GM12891 (cell line): ENCODE results near the gene FUZ.

ENCODE experiments used
- DNase-seq: peaks from one replicate; pipeline ENCODE4 v3.0.0; 2011; ENCODE audit warnings: low spot score; ENCODE audit not compliant: insufficient read length
- FAIRE-seq: peaks from 2 replicates; lab custom pipeline; 2011; peaks lifted over from hg19 to GRCh38; lab: Jason Lieb, UNC
- PAX5 ChIP-seq: IDR thresholded peaks from 2 replicates; pipeline ENCODE4 v1.6.1; 2011; ENCODE audit warnings: low read length, moderate library complexity, mild to moderate bottlenecking; ENCODE audit not compliant: insufficient read depth, severe bottlenecking
- POLR2A ChIP-seq: IDR thresholded peaks from 2 replicates; pipeline ENCODE4 v1.6.1; 2011; ENCODE audit warnings: low read depth, low read length, control low read depth
- POLR2AphosphoS5 ChIP-seq: IDR thresholded peaks from 2 replicates; pipeline ENCODE4 v1.6.1; 2011; ENCODE audit warnings: low read depth, low read length, control low read depth
- POU2F2 ChIP-seq: IDR thresholded peaks from 2 replicates; pipeline ENCODE4 v1.6.1; 2011; ENCODE audit warnings: low read depth, mild to moderate bottlenecking, control low read depth, low read length, moderate library complexity
- SPI1 ChIP-seq: IDR thresholded peaks from 2 replicates; pipeline ENCODE4 v1.6.1; 2011; ENCODE audit warnings: low read depth, low read length, control low read depth
- TAF1 ChIP-seq: IDR thresholded peaks from 2 replicates; pipeline ENCODE4 v1.6.1; 2011; ENCODE audit warnings: low read depth, low read length, control low read depth

Gene FUZ

GRCh38 chr19:49799798-49800376 lies 13.2 kb downstream of the FUZ start:
- TF ChIP-seq TAF1, result no peak
- TF ChIP-seq POLR2A, result no peak
- no peak for TF ChIP-seq POU2F2
- no peak for TF ChIP-seq SPI1
- no peak for TF ChIP-seq POLR2AphosphoS5
- TF ChIP-seq PAX5, result no peak
- no peak for DNase-seq
- FAIRE-seq, result no peak

GRCh38 chr19:49799271-49799797 lies 13.8 kb downstream of the FUZ start:
- DNase-seq (no peak), FAIRE-seq (no peak)
- TF ChIP-seq POU2F2, result no peak
- TF ChIP-seq PAX5, result no peak
- no peak for TF ChIP-seq TAF1
- no peak for TF ChIP-seq POLR2A
- TF ChIP-seq POLR2AphosphoS5, result no peak
- TF ChIP-seq SPI1, result no peak

GRCh38 chr19:49798574-49798973 lies 14.5 kb downstream of the FUZ start:
- no peak for FAIRE-seq
- DNase-seq, result no peak
- TF ChIP-seq PAX5 (no peak), TAF1 (no peak)

- DNase-seq (no peak), FAIRE-seq (no peak)
- TF ChIP-seq POLR2A, result no peak
Observed at GRCh38 chr19:49795615-49796014, 17.5 kb downstream of the FUZ start.

- FAIRE-seq (no peak), DNase-seq (no peak)
- TF ChIP-seq POU2F2 (no peak), PAX5 (no peak), TAF1 (no peak), POLR2A (no peak), SPI1 (no peak), POLR2AphosphoS5 (no peak)
Observed at GRCh38 chr19:49793561-49793840, 19.6 kb downstream of the FUZ start.

GRCh38 chr19:49792829-49793560 lies 20.1 kb downstream of the FUZ start:
- TF ChIP-seq SPI1, result no peak
- no peak for TF ChIP-seq PAX5
- no peak for TF ChIP-seq POLR2AphosphoS5
- TF ChIP-seq POU2F2, result no peak
- no peak for TF ChIP-seq TAF1
- TF ChIP-seq POLR2A, result no peak
- no peak for FAIRE-seq

GRCh38 chr19:49791776-49792445 lies 21.2 kb downstream of the FUZ start:
- FAIRE-seq (no peak), DNase-seq (no peak)
- TF ChIP-seq SPI1, result no peak
- no peak for TF ChIP-seq TAF1
- no peak for TF ChIP-seq POU2F2
- no peak for TF ChIP-seq PAX5
- no peak for TF ChIP-seq POLR2AphosphoS5
- no peak for TF ChIP-seq POLR2A

More at GRCh38 chr19:49792829-49793560, 20.1 kb downstream of the FUZ start:
- DNase-seq, result no peak

- FAIRE-seq (no peak), DNase-seq (no peak)
- no peak for TF ChIP-seq SPI1
- TF ChIP-seq POLR2A, result no peak
- no peak for TF ChIP-seq POLR2AphosphoS5
- TF ChIP-seq TAF1, result no peak
- TF ChIP-seq PAX5, result no peak
Observed at GRCh38 chr19:49790866-49791265, 22.2 kb downstream of the FUZ start.

GRCh38 chr19:49788857-49789256 lies 24.2 kb downstream of the FUZ start:
- FAIRE-seq, result no peak
- no peak for DNase-seq
- no peak for TF ChIP-seq PAX5

- DNase-seq (no peak), FAIRE-seq (no peak)
- TF ChIP-seq SPI1, result no peak
- no peak for TF ChIP-seq POU2F2
- TF ChIP-seq PAX5, result no peak
- no peak for TF ChIP-seq POLR2AphosphoS5
- no peak for TF ChIP-seq TAF1
- no peak for TF ChIP-seq POLR2A
Observed at GRCh38 chr19:49787746-49788145, 25.3 kb downstream of the FUZ start.
